SJSA1 (cell line): Measurements from ENCODE around the gene ARID5B. TPM values are rescaled to one million over a fixed set of nuclear protein-coding genes. Genes with fewer than 3 reads are reported as not detected.

Experiments used
- DNase-seq, 2 experiments: peaks; one replicate each; pipeline ENCODE4 v3.0.0-alpha.2; 2015 to 2020; ENCODE audit warnings: low spot score in 2 of 2, low read depth in 1 of 2
- H3K27ac ChIP-seq: fragments of 250-450 bp; sonication (Bioruptor Pico); 2 replicates; pipeline ENCODE4 v1.5.1; 2020; ENCODE audit warnings: mild to moderate bottlenecking, moderate library complexity
- H3K27me3 ChIP-seq: fragments of 250-450 bp; sonication (Bioruptor Pico); replicated peaks from 2 replicates; pipeline ENCODE4 v1.5.1; 2020; ENCODE audit warnings: mild to moderate bottlenecking, moderate library complexity
- H3K36me3 ChIP-seq: fragments of 250-450 bp; sonication (Bioruptor Pico); 2 replicates; pipeline ENCODE4 v1.5.1; 2020; ENCODE audit warnings: mild to moderate bottlenecking
- H3K4me1 ChIP-seq: fragments of 250-450 bp; sonication (Bioruptor Pico); replicated peaks from 2 replicates; pipeline ENCODE4 v1.6.1; 2021; ENCODE audit warnings: mild to moderate bottlenecking
- H3K4me3 ChIP-seq: fragments of 250-450 bp; sonication (Bioruptor Pico); 2 replicates; pipeline ENCODE4 v1.5.1; 2020; ENCODE audit warnings: mild to moderate bottlenecking
- H3K9me3 ChIP-seq: fragments of 250-450 bp; sonication (Bioruptor Pico); replicated peaks from 2 replicates; pipeline ENCODE4 v1.5.1; 2020; ENCODE audit warnings: mild to moderate bottlenecking
- total RNA-seq: library from RNA; depleted of rRNA; stranded (reverse); fragments of >200 nt; shearing (Covaris generic); gene quantifications from 2 replicates; pipeline ENCODE4 v1.2.3, GENCODE V29; 2014

ARID5B gene
- total RNA-seq, 1 experiment from 2014 or later, result 34.0 TPM

GRCh38 chr10:61944410-61945147, 43.1 kb downstream of the ARID5B start:
- peaks cover 50% of the 10 kb centered on the region for H3K4me1 ChIP-seq
- H3K4me3 ChIP-seq, result no peak overlapping the region
- H3K9me3 ChIP-seq, result no peaks in the 10 kb centered on the region
- H3K27ac ChIP-seq, result peak overlapping the region; percentile 15; the same call in 1 of the 2 replicates
- H3K36me3 ChIP-seq, result peaks cover 69% of the 10 kb centered on the region
- no peak for DNase-seq
- no peaks in the 10 kb centered on the region for H3K27me3 ChIP-seq

GRCh38 chr10:61949687-61950086, 48.2 kb downstream of the ARID5B start:
- Histone ChIP-seq H3K27me3 (no peaks in the 10 kb centered on the region), H3K9me3 (no peaks in the 10 kb centered on the region), H3K27ac (no peak overlapping the region), H3K4me3 (no peak overlapping the region), H3K36me3 (peaks cover 67% of the 10 kb centered on the region), H3K4me1 (peaks cover 2% of the 10 kb centered on the region)
- DNase-seq, result no peak

GRCh38 chr10:61950449-61951143, 49.1 kb downstream of the ARID5B start:
- Histone ChIP-seq H3K9me3 (no peaks in the 10 kb centered on the region), H3K27me3 (no peaks in the 10 kb centered on the region), H3K36me3 (peaks cover 60% of the 10 kb centered on the region), H3K27ac (no peak overlapping the region), H3K4me1 (no peaks in the 10 kb centered on the region), H3K4me3 (no peak overlapping the region)
- DNase-seq, result no peak

- H3K9me3 ChIP-seq, result no peaks in the 10 kb centered on the region
- peaks cover 59% of the 10 kb centered on the region for H3K36me3 ChIP-seq
Observed at GRCh38 chr10:61951144-61951483, 49.6 kb downstream of the ARID5B start.

GRCh38 chr10:61952028-61952674, 50.7 kb downstream of the ARID5B start:
- no peaks in the 10 kb centered on the region for H3K4me1 ChIP-seq
- no peaks in the 10 kb centered on the region for H3K27me3 ChIP-seq
- H3K36me3 ChIP-seq, result peaks cover 51% of the 10 kb centered on the region
- no peak overlapping the region for H3K4me3 ChIP-seq
- no peaks in the 10 kb centered on the region for H3K9me3 ChIP-seq
- no peak overlapping the region for H3K27ac ChIP-seq
- no peak for DNase-seq

More at GRCh38 chr10:61951144-61951483, 49.6 kb downstream of the ARID5B start:
- no peak overlapping the region for H3K27ac ChIP-seq
- H3K4me3 ChIP-seq, result no peak overlapping the region
- DNase-seq, result no peak
- no peaks in the 10 kb centered on the region for H3K4me1 ChIP-seq
- no peaks in the 10 kb centered on the region for H3K27me3 ChIP-seq

- H3K4me3 ChIP-seq, result no peak overlapping the region
- H3K4me1 ChIP-seq, result no peaks in the 10 kb centered on the region
- no peak for DNase-seq
- peaks cover 45% of the 10 kb centered on the region for H3K36me3 ChIP-seq
- no peaks in the 10 kb centered on the region for H3K9me3 ChIP-seq
- H3K27ac ChIP-seq, result no peak overlapping the region
- H3K27me3 ChIP-seq, result no peaks in the 10 kb centered on the region
Observed at GRCh38 chr10:61953183-61953582, 51.7 kb downstream of the ARID5B start.

- Histone ChIP-seq H3K4me1 (no peaks in the 10 kb centered on the region), H3K27me3 (no peaks in the 10 kb centered on the region), H3K27ac (no peak overlapping the region), H3K36me3 (peaks cover 25% of the 10 kb centered on the region), H3K4me3 (no peak overlapping the region), H3K9me3 (no peaks in the 10 kb centered on the region)
- no peak for DNase-seq
Observed at GRCh38 chr10:61957806-61958205, 56.3 kb downstream of the ARID5B start.

- H3K27ac ChIP-seq, result no peak overlapping the region
- H3K4me1 ChIP-seq, result no peaks in the 10 kb centered on the region; the same call in 1 of the 2 replicates
- no peak for DNase-seq
- H3K4me3 ChIP-seq, result no peak overlapping the region
- peaks cover 21% of the 10 kb centered on the region for H3K36me3 ChIP-seq
- H3K27me3 ChIP-seq, result no peaks in the 10 kb centered on the region
- no peaks in the 10 kb centered on the region for H3K9me3 ChIP-seq
Observed at GRCh38 chr10:61958311-61958710, 56.8 kb downstream of the ARID5B start.

GRCh38 chr10:61958805-61959204, 57.3 kb downstream of the ARID5B start:
- H3K4me3 ChIP-seq, result no peak overlapping the region
- H3K27ac ChIP-seq, result no peak overlapping the region
- H3K36me3 ChIP-seq, result peaks cover 17% of the 10 kb centered on the region
- H3K27me3 ChIP-seq, result no peaks in the 10 kb centered on the region
- DNase-seq, result no peak
- H3K9me3 ChIP-seq, result no peaks in the 10 kb centered on the region
- H3K4me1 ChIP-seq, result peaks cover 5% of the 10 kb centered on the region

GRCh38 chr10:61959814-61960213, 58.3 kb downstream of the ARID5B start:
- peaks cover 17% of the 10 kb centered on the region for H3K36me3 ChIP-seq
- no peak overlapping the region for H3K4me3 ChIP-seq
- H3K27me3 ChIP-seq, result no peaks in the 10 kb centered on the region
- DNase-seq, result no peak
- H3K9me3 ChIP-seq, result no peaks in the 10 kb centered on the region
- H3K27ac ChIP-seq, result no peak overlapping the region
- H3K4me1 ChIP-seq, result peaks cover 15% of the 10 kb centered on the region

GRCh38 chr10:61960396-61961120, 59.1 kb downstream of the ARID5B start:
- Histone ChIP-seq H3K36me3 (peaks cover 17% of the 10 kb centered on the region), H3K4me1 (peaks cover 16% of the 10 kb centered on the region), H3K27me3 (no peaks in the 10 kb centered on the region), H3K4me3 (no peak overlapping the region), H3K9me3 (no peaks in the 10 kb centered on the region), H3K27ac (no peak overlapping the region)
- no peak for DNase-seq

GRCh38 chr10:61961278-61961677, 59.8 kb downstream of the ARID5B start:
- Histone ChIP-seq H3K4me3 (no peak overlapping the region), H3K27ac (no peak overlapping the region), H3K36me3 (peaks cover 17% of the 10 kb centered on the region), H3K27me3 (no peaks in the 10 kb centered on the region), H3K4me1 (peaks cover 16% of the 10 kb centered on the region), H3K9me3 (no peaks in the 10 kb centered on the region)
- DNase-seq, result no peak

- H3K9me3 ChIP-seq, result no peaks in the 10 kb centered on the region
- no peak overlapping the region for H3K27ac ChIP-seq
- DNase-seq, result no peak
- peaks cover 16% of the 10 kb centered on the region for H3K4me1 ChIP-seq
- no peak overlapping the region for H3K4me3 ChIP-seq
- H3K27me3 ChIP-seq, result no peaks in the 10 kb centered on the region
- peaks cover 17% of the 10 kb centered on the region for H3K36me3 ChIP-seq
Observed at GRCh38 chr10:61962971-61963370, 61.5 kb downstream of the ARID5B start.
